Body of pancreas (tissue), 4 donors: ENCODE results near the gene POFUT2. TPM values are rescaled to one million over a fixed set of nuclear protein-coding genes. Genes with fewer than 3 reads are reported as not detected.
A peak's percentile ranks its signal among the peaks of the same experiment; 100 is the strongest.

Experiments used
- ATAC-seq: fragments of 150-250 bp; one replicate; pipeline ENCODE4 v1.9.1; 2016
- DNase-seq, 4 donors: peaks; one replicate each; pipeline ENCODE4 v3.0.0-alpha.2; 2019
- H3K27ac ChIP-seq, 4 donors: fragments of 200-600 bp; sonication (generic); 1 replicate in 3 of 4; 2 replicates in 1 of 4; pipeline versions ENCODE4 v1.5.1 to v1.6.1; 2016 to 2019; ENCODE audit warnings: mild to moderate bottlenecking in 1 of 4, mixed read lengths in 1 of 4, moderate library complexity in 1 of 4
- H3K27me3 ChIP-seq, 2 donors: fragments of 200-600 bp; sonication (generic); one replicate each; pipeline ENCODE4 v1.6.0; 2016; ENCODE audit warnings: mild to moderate bottlenecking in 1 of 2
- H3K36me3 ChIP-seq, 2 donors: fragments of 200-600 bp; sonication (generic); replicated peaks in 1 of 2; 2 replicates each; pipeline ENCODE4 v1.5.1; 2016; ENCODE audit warnings: low read depth in 2 of 2; ENCODE audit not compliant: insufficient read depth in 1 of 2
- H3K4me1 ChIP-seq: fragments of 200-600 bp; sonication (generic); one replicate; pipeline ENCODE4 v1.6.0; 2016
- H3K4me3 ChIP-seq, 2 donors: fragments of 200-600 bp; sonication (generic); 1 replicate in 1 of 2; 2 replicates in 1 of 2; pipeline ENCODE4 v1.5.1; 2016 to 2019
- H3K9me3 ChIP-seq, 3 donors: fragments of 200-600 bp; sonication (generic); 1 replicate in 2 of 3; 2 replicates in 1 of 3; pipeline ENCODE4 v1.5.1; 2016
- CTCF ChIP-seq, 7 experiments: fragments of 450-650 bp in 4 of 7; fragments of 200-600 bp in 3 of 7; sonication (generic) in 3 of 7; IDR thresholded peaks; one replicate each; pipeline ENCODE4 v1.5.1; 2016 to 2019; ENCODE audit warnings: antibody characterized with exemption in 7 of 7
- POLR2A ChIP-seq, 3 donors: fragments of 450-650 bp; IDR thresholded peaks; one replicate each; pipeline ENCODE4 v1.6.1; 2016; ENCODE audit warnings: antibody characterized with exemption in 3 of 3, mild to moderate bottlenecking in 2 of 3
- WGBS, 2 donors: methylation state at CpG; one replicate each; pipeline ENCODE4 v1.1.5; 2017; 5-methylcytosine and 5-hydroxymethylcytosine counted together
- intact Hi-C: fragments of 100-400 bp; cut with DNase I; formaldehyde crosslinking; loops from one replicate; pipeline ENCODE4 v1.15.1; 2023
- total RNA-seq, 2 donors: library from RNA; depleted of rRNA; stranded (reverse); fragments of >200 nt; gene quantifications; one replicate each; pipeline ENCODE4 v1.1.0, GENCODE V29; 2016

POFUT2 gene
- total RNA-seq, 2 donors from 2014 or later = 16.3 to 46.1 TPM

GRCh38 chr21:45280969-45281368 is 6.7 kb downstream of the POFUT2 start:
- no peak for DNase-seq

GRCh38 chr21:45280178-45280821 is 7.4 kb downstream of the POFUT2 start:
- 93 to 95% methylated on average over 28 of the region's 28 CpGs for WGBS, 2 donors
- Histone ChIP-seq H3K9me3 (no peaks in the 10 kb centered on the region), H3K36me3 (peaks cover 11 to 30% of the 10 kb centered on the region in 2 donors), H3K4me1 (no peaks in the 10 kb centered on the region), H3K4me3 (no peak overlapping the region), H3K27ac (no peak overlapping the region), H3K27me3 (no peaks in the 10 kb centered on the region)
- DNase-seq (peak in 1 of 4 donors; percentile 7), ATAC-seq (no peak)
- intact Hi-C loops = loop anchor here (10.0 kb wide), 1 partner anchor 265 kb away; the partner anchor contains the start of gene SLC19A1
- TF ChIP-seq POLR2A (IDR thresholded peaks at IDR 0.05) = no peak
- no peak for TF ChIP-seq CTCF (IDR thresholded peaks at IDR 0.05)

More at GRCh38 chr21:45280969-45281368, 6.7 kb downstream of the POFUT2 start:
- H3K36me3 ChIP-seq = peaks cover 11 to 32% of the 10 kb centered on the region in 2 donors
- H3K27ac ChIP-seq = no peak overlapping the region
- H3K9me3 ChIP-seq = no peaks in the 10 kb centered on the region
- no peaks in the 10 kb centered on the region for H3K27me3 ChIP-seq
- intact Hi-C loops = loop anchor here (10.0 kb wide), 1 partner anchor 264 kb away; the partner anchor contains the start of gene SLC19A1
- no peak for ATAC-seq
- no peaks in the 10 kb centered on the region for H3K4me1 ChIP-seq
- WGBS, 2 donors = 84 to 86% methylated on average over 9 of the region's 9 CpGs
- TF ChIP-seq POLR2A (IDR thresholded peaks at IDR 0.05) (no peak), CTCF (IDR thresholded peaks at IDR 0.05) (no peak)
- no peak overlapping the region for H3K4me3 ChIP-seq

GRCh38 chr21:45279446-45280177 is 8.1 kb downstream of the POFUT2 start:
- WGBS, 2 donors = 85 to 88% methylated on average over 24 to 25 of the region's 25 CpGs
- peaks cover 11 to 28% of the 10 kb centered on the region in 2 donors for H3K36me3 ChIP-seq
- intact Hi-C loops = loop anchor here (10.0 kb wide), 1 partner anchor 265 kb away; the partner anchor contains the start of gene SLC19A1

GRCh38 chr21:45278156-45278911 is 9.4 kb downstream of the POFUT2 start:
- H3K27ac ChIP-seq = no peak overlapping the region
- intact Hi-C loops = no loop called here
- 90 to 91% methylated on average over 27 of the region's 27 CpGs for WGBS, 2 donors
- DNase-seq (peak in 1 of 4 donors; percentile 6), ATAC-seq (no peak)
- peaks cover 0 to 7% (median 0%) of the 10 kb centered on the region in 3 donors for H3K9me3 ChIP-seq
- H3K36me3 ChIP-seq = peaks cover 11 to 25% of the 10 kb centered on the region in 2 donors
- H3K27me3 ChIP-seq = no peaks in the 10 kb centered on the region
- no peaks in the 10 kb centered on the region for H3K4me1 ChIP-seq
- no peak overlapping the region for H3K4me3 ChIP-seq
- TF ChIP-seq CTCF (IDR thresholded peaks at IDR 0.05) (no peak), POLR2A (IDR thresholded peaks at IDR 0.05) (no peak)

More at GRCh38 chr21:45279446-45280177, 8.1 kb downstream of the POFUT2 start:
- TF ChIP-seq POLR2A (IDR thresholded peaks at IDR 0.05) = no peak
- TF ChIP-seq CTCF (IDR thresholded peaks at IDR 0.05) = no peak
- ATAC-seq (no peak), DNase-seq (no peak)
- Histone ChIP-seq H3K4me3 (no peak overlapping the region), H3K9me3 (no peaks in the 10 kb centered on the region), H3K4me1 (no peaks in the 10 kb centered on the region), H3K27ac (no peak overlapping the region), H3K27me3 (no peaks in the 10 kb centered on the region)
